ENCODE results near the gene PRR18. TPM values are rescaled to one million over a fixed set of nuclear protein-coding genes. Genes with fewer than 3 reads are reported as not detected.

Gene PRR18
- total and polyA plus RNA-seq, 4 experiments from 2014 or later: not detected

DNA sequence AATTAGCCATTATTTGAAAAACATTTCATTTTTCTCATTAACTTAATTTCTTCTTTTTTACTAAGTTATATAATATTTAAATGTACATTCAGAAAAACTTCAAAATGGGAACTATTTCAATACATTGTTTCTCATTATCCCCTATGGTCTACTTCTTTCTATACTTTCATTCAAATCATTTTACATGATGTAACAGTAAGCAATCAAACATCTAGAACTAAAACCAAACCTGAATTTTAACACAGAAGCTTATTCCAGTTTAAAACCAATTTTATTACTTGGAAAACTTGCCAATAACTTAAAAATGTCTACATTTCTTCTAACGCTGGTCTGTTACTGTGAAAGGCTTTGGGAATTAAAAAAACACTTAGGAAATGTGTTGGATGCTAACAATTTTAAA is 4.6 kb upstream of the PRR18 start:
- POLR2A ChIA-PET (ENCODE audit: partially characterized antibody): interaction anchor here (1.2 to 1.5 kb wide), 3 partner anchors 71 to 102 kb away, joined by 3 to 5 read pairs (median 3); no protein-coding TSS in a partner anchor
- CTCF ChIA-PET (ENCODE audit: partially characterized antibody): interaction anchor here (0.9 to 7.5 kb wide), 21 partner anchors 8 to 200 kb away, joined by 3 to 104 read pairs (median 4); no protein-coding TSS in a partner anchor
- no peak for DNase-seq
- H3K27me3 ChIP-seq (ENCODE audit: insufficient read depth, low read length): peaks cover 6% of the 10 kb centered on the region
- H3K36me3 ChIP-seq (ENCODE audit: insufficient read depth, low read length): no peaks in the 10 kb centered on the region
- Mint-ChIP-seq H3K36me3 (no peaks in the 10 kb centered on the region), H3K27me3 (peaks cover 7 to 15% of the 10 kb centered on the region in 2 donors), H3K27ac (no peak overlapping the region), H3K4me1 (peaks cover 0 to 6% (median 2%) of the 10 kb centered on the region in 4 donors), H3K4me3 (no peak overlapping the region), H3K9me3 (no peaks in the 10 kb centered on the region)
- intact Hi-C loops (cut with micrococcal nuclease): loop anchor here (1.0 kb wide), 3 partner anchors 69 to 199 kb away; partner anchors contain the start of gene MPC1
- no peak overlapping the region for H3K27ac ChIP-seq (ENCODE audit: low read depth, low read length)
- H3K4me3 ChIP-seq (ENCODE audit: low read length in 2 of 2): no peak overlapping the region
- peaks cover 5% of the 10 kb centered on the region for H3K4me1 ChIP-seq (ENCODE audit: insufficient read depth, low read length)
- no peaks in the 10 kb centered on the region for H3K9me3 ChIP-seq (ENCODE audit: control insufficient read depth in 1 of 2, low read length in 2 of 2)

DNA sequence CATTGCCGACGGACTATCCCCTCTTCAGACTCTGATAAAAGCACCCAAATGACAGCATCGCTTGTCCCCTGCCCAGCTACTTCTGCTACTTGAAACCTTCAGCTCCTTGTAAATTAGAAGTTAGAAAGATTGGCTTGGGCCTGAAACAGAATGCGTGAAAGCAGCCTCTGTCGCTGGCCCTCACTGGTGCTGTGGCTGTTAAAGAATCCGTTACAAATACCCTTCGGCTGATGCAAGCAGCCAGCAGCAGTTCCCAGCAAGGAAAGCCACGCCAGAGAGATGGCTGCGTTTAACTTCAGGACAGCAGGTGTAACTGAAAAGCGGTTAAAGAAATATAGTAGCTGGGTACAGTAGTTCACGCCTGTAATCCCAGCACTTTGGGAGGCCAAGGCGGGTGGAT is 2.4 kb upstream of the PRR18 start:
- H3K27me3 Mint-ChIP-seq: peaks cover 12 to 21% of the 10 kb centered on the region in 2 donors

GRCh38 chr6:166309977-166310376 is 1.8 kb upstream of the PRR18 start:
- Mint-ChIP-seq H3K36me3 (no peaks in the 10 kb centered on the region), H3K4me1 (peaks cover 0 to 6% (median 2%) of the 10 kb centered on the region in 4 donors), H3K9me3 (no peaks in the 10 kb centered on the region), H3K27me3 (peaks cover 15 to 24% of the 10 kb centered on the region in 2 donors), H3K27ac (no peak overlapping the region), H3K4me3 (no peak overlapping the region)
- Histone ChIP-seq H3K36me3 (ENCODE audit: insufficient read depth, low read length) (no peaks in the 10 kb centered on the region), H3K4me1 (ENCODE audit: insufficient read depth, low read length) (peaks cover 5% of the 10 kb centered on the region), H3K27me3 (ENCODE audit: insufficient read depth, low read length) (peaks cover 12% of the 10 kb centered on the region), H3K27ac (ENCODE audit: low read depth, low read length) (no peak overlapping the region), H3K4me3 (ENCODE audit: low read length in 2 of 2) (no peak overlapping the region), H3K9me3 (ENCODE audit: control insufficient read depth in 1 of 2, low read length in 2 of 2) (no peaks in the 10 kb centered on the region)
- POLR2A ChIA-PET (ENCODE audit: partially characterized antibody): no interaction called here
- CTCF ChIA-PET (ENCODE audit: partially characterized antibody): interaction anchor here (1.1 to 7.5 kb wide), 6 partner anchors 10 to 90 kb away, joined by 3 to 104 read pairs (median 5); no protein-coding TSS in a partner anchor
- intact Hi-C loops (cut with micrococcal nuclease): no loop called here
- DNase-seq: no peak

More for the DNA sequence above, 2.4 kb upstream of the PRR18 start:
- H3K27ac ChIP-seq (ENCODE audit: low read depth, low read length): no peak overlapping the region
- H3K4me1 ChIP-seq (ENCODE audit: insufficient read depth, low read length): peaks cover 5% of the 10 kb centered on the region
- H3K4me3 Mint-ChIP-seq: no peak overlapping the region
- intact Hi-C loops (cut with micrococcal nuclease): no loop called here
- ChIA-PET CTCF (ENCODE audit: partially characterized antibody) (interaction anchor here (1.1 to 7.5 kb wide), 9 partner anchors 9 to 89 kb away, joined by 3 to 104 read pairs (median 4); no protein-coding TSS in a partner anchor), POLR2A (ENCODE audit: partially characterized antibody) (no interaction called here)
- peaks cover 0 to 6% (median 2%) of the 10 kb centered on the region in 4 donors for H3K4me1 Mint-ChIP-seq
- H3K9me3 ChIP-seq (ENCODE audit: control insufficient read depth in 1 of 2, low read length in 2 of 2): no peaks in the 10 kb centered on the region
- no peaks in the 10 kb centered on the region for H3K9me3 Mint-ChIP-seq
- H3K27ac Mint-ChIP-seq: no peak overlapping the region
- DNase-seq: no peak
- no peaks in the 10 kb centered on the region for H3K36me3 ChIP-seq (ENCODE audit: insufficient read depth, low read length)
- no peaks in the 10 kb centered on the region for H3K36me3 Mint-ChIP-seq
- H3K4me3 ChIP-seq (ENCODE audit: low read length in 2 of 2): no peak overlapping the region
- peaks cover 12% of the 10 kb centered on the region for H3K27me3 ChIP-seq (ENCODE audit: insufficient read depth, low read length)

GRCh38 chr6:166308769-166309589 is 787 bp upstream of the PRR18 start:
- Histone ChIP-seq H3K4me1 (ENCODE audit: insufficient read depth, low read length) (peaks cover 5% of the 10 kb centered on the region), H3K9me3 (ENCODE audit: control insufficient read depth in 1 of 2, low read length in 2 of 2) (no peaks in the 10 kb centered on the region), H3K36me3 (ENCODE audit: insufficient read depth, low read length) (no peaks in the 10 kb centered on the region), H3K4me3 (ENCODE audit: low read length in 2 of 2) (no peak overlapping the region), H3K27ac (ENCODE audit: low read depth, low read length) (no peak overlapping the region), H3K27me3 (ENCODE audit: insufficient read depth, low read length) (peaks cover 12% of the 10 kb centered on the region)
- POLR2A ChIA-PET (ENCODE audit: partially characterized antibody): no interaction called here
- Mint-ChIP-seq H3K4me1 (peaks cover 0 to 6% (median 2%) of the 10 kb centered on the region in 4 donors), H3K4me3 (peak overlapping the region in 5 of 8 donors; percentile 8 to 53 (median 36)), H3K27me3 (peaks cover 20 to 24% of the 10 kb centered on the region in 2 donors), H3K27ac (no peak overlapping the region), H3K36me3 (no peaks in the 10 kb centered on the region), H3K9me3 (no peaks in the 10 kb centered on the region)
- DNase-seq: no peak
- CTCF ChIA-PET (ENCODE audit: partially characterized antibody): interaction anchor here (1.2 to 7.5 kb wide), 4 partner anchors 11 to 91 kb away, joined by 3 to 104 read pairs (median 4); no protein-coding TSS in a partner anchor
- intact Hi-C loops (cut with micrococcal nuclease): no loop called here

- no peaks in the 10 kb centered on the region for H3K36me3 Mint-ChIP-seq
- Histone ChIP-seq H3K36me3 (ENCODE audit: insufficient read depth, low read length) (no peaks in the 10 kb centered on the region), H3K4me1 (ENCODE audit: insufficient read depth, low read length) (peaks cover 5% of the 10 kb centered on the region), H3K9me3 (ENCODE audit: control insufficient read depth in 1 of 2, low read length in 2 of 2) (no peaks in the 10 kb centered on the region), H3K27ac (ENCODE audit: low read depth, low read length) (no peak overlapping the region), H3K27me3 (ENCODE audit: insufficient read depth, low read length) (peaks cover 16% of the 10 kb centered on the region), H3K4me3 (ENCODE audit: low read length in 2 of 2) (no peak overlapping the region)
- peak in 1 of 5 donors; percentile 13 for DNase-seq
- H3K9me3 Mint-ChIP-seq: no peaks in the 10 kb centered on the region
- H3K27ac Mint-ChIP-seq: no peak overlapping the region
- peaks cover 24 to 35% of the 10 kb centered on the region in 2 donors for H3K27me3 Mint-ChIP-seq
- peaks cover 0 to 6% (median 2%) of the 10 kb centered on the region in 4 donors for H3K4me1 Mint-ChIP-seq
- CTCF ChIA-PET (ENCODE audit: partially characterized antibody): interaction anchor here (1.0 kb wide), 1 partner anchor 93 kb away, joined by 4 read pairs; no protein-coding TSS in a partner anchor
- POLR2A ChIA-PET (ENCODE audit: partially characterized antibody): no interaction called here
- H3K4me3 Mint-ChIP-seq: peak overlapping the region in 2 of 8 donors; percentile 25 to 41
- intact Hi-C loops (cut with micrococcal nuclease): no loop called here
These were observed 835 bp downstream of the PRR18 start for GRCh38 chr6:166307082-166308032.

- Mint-ChIP-seq H3K4me1 (peaks cover 0 to 6% (median 2%) of the 10 kb centered on the region in 4 donors), H3K4me3 (peak overlapping the region in 7 of 8 donors; percentile 46 to 74 (median 66)), H3K9me3 (no peaks in the 10 kb centered on the region), H3K36me3 (no peaks in the 10 kb centered on the region), H3K27ac (no peak overlapping the region), H3K27me3 (peaks cover 27 to 41% of the 10 kb centered on the region in 2 donors)
- DNase-seq: no peak
- intact Hi-C loops (cut with micrococcal nuclease): no loop called here
- H3K4me3 ChIP-seq (ENCODE audit: low read length in 2 of 2): no peak overlapping the region
- peaks cover 16% of the 10 kb centered on the region for H3K27me3 ChIP-seq (ENCODE audit: insufficient read depth, low read length)
- no peak overlapping the region for H3K27ac ChIP-seq (ENCODE audit: low read depth, low read length)
- ChIA-PET CTCF (ENCODE audit: partially characterized antibody) (interaction anchor here (1.0 kb wide), 2 partner anchors 75 to 94 kb away, joined by 4 read pairs; no protein-coding TSS in a partner anchor), POLR2A (ENCODE audit: partially characterized antibody) (no interaction called here)
- no peaks in the 10 kb centered on the region for H3K36me3 ChIP-seq (ENCODE audit: insufficient read depth, low read length)
- no peaks in the 10 kb centered on the region for H3K9me3 ChIP-seq (ENCODE audit: control insufficient read depth in 1 of 2, low read length in 2 of 2)
- H3K4me1 ChIP-seq (ENCODE audit: insufficient read depth, low read length): peaks cover 5% of the 10 kb centered on the region
These were observed 1.7 kb downstream of the PRR18 start for GRCh38 chr6:166306378-166307081.

All from CD4-positive, alpha-beta memory T cell (primary cell).